ENCODE measurements around the gene NEGR1. TPM values are rescaled to one million over a fixed set of nuclear protein-coding genes. Genes with fewer than 3 reads are reported as not detected.

NEGR1 gene
- total RNA-seq, 4 donors from 2014 or later = 4.1 to 12.4 (median 10.2) TPM

DNA sequence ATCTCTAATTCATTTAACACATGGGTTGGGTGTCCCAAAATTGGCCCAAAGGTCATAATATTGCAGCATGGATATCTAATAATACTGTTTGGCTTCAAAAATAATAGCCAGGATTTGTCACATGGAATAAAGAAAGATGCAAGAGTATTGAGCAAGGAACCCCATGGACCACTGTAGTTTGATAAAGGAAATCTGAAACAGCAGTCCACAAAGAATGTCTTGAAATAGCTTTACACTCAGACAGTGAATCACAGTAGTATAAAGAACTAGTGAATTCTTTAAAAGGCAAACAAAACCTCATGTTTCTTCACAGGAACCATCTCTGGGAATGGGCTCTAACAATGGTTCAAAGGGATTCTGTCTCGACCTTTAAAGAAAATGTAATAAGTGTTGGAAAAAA, 625.4 kb downstream of the NEGR1 start:
- WGBS, 2 donors = 79 to 83% methylated on average over 1 of the region's 1 CpG
- Histone ChIP-seq H3K4me1 (no peaks in the 10 kb centered on the region), H3K27ac (no peak overlapping the region), H3K36me3 (no peaks in the 10 kb centered on the region), H3K4me3 (replicated peaks in 1 of 3) (no peak overlapping the region), H3K9me3 (no peaks in the 10 kb centered on the region), H3K27me3 (no peaks in the 10 kb centered on the region)
- intact Hi-C loops (cut with DNase I) = no loop called here
- no peak for TF ChIP-seq POLR2A (IDR thresholded peaks at IDR 0.05)
- TF ChIP-seq, protein P1, sequence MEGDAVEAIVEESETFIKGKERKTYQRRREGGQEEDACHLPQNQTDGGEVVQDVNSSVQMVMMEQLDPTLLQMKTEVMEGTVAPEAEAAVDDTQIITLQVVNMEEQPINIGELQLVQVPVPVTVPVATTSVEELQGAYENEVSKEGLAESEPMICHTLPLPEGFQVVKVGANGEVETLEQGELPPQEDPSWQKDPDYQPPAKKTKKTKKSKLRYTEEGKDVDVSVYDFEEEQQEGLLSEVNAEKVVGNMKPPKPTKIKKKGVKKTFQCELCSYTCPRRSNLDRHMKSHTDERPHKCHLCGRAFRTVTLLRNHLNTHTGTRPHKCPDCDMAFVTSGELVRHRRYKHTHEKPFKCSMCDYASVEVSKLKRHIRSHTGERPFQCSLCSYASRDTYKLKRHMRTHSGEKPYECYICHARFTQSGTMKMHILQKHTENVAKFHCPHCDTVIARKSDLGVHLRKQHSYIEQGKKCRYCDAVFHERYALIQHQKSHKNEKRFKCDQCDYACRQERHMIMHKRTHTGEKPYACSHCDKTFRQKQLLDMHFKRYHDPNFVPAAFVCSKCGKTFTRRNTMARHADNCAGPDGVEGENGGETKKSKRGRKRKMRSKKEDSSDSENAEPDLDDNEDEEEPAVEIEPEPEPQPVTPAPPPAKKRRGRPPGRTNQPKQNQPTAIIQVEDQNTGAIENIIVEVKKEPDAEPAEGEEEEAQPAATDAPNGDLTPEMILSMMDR (IDR thresholded peaks at IDR 0.05) = no peak
- DNase-seq = no peak

DNA sequence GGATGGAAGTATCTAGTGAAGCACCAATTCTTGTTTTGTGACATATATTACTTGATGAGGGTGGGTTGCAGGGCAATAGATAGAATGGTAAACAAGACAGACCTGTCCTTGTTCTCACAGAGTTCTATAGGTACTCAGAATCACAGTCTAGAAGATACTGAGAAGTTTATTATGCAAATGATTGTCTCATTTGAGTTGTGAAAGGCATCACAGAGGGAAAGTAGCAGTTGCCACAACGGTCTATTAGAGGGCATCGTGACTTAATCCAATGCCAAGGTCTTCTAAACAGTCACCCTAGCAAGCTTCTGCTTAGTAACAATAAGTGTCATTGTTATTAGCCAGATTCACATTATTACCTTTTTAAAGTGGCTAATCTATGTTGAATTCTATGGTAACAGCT, 626.7 kb downstream of the NEGR1 start:
- Histone ChIP-seq H3K9me3 (no peaks in the 10 kb centered on the region), H3K36me3 (no peaks in the 10 kb centered on the region), H3K4me3 (replicated peaks in 1 of 3) (no peak overlapping the region), H3K27ac (no peak overlapping the region), H3K4me1 (no peaks in the 10 kb centered on the region), H3K27me3 (no peaks in the 10 kb centered on the region)
- no peak for DNase-seq
- intact Hi-C loops (cut with DNase I) = no loop called here
- TF ChIP-seq POLR2A (IDR thresholded peaks at IDR 0.05) = no peak
- TF ChIP-seq, protein P1 (IDR thresholded peaks at IDR 0.05) = no peak
- 89 to 93% methylated on average over 2 of the region's 2 CpGs for WGBS, 2 donors

DNA sequence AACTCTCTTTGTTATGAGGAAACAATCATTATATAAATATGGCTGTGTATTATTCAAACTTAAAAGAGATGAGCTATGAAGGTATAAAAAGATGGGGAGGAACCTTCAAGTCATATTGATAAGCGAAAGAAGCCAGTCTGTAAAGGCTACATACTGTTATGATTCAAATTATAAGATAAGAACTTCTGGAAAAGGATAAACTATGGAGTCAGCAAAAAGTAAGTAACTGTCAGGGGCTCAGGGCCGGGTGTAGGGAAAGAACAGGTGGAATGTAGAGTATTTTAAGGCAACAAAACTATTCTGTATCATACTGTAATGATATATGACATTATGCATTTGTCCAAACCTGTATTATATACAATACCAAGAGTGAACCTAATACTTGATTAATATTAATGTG, 628.4 kb downstream of the NEGR1 start:
- Histone ChIP-seq H3K36me3 (no peaks in the 10 kb centered on the region), H3K4me3 (replicated peaks in 1 of 3) (no peak overlapping the region), H3K27me3 (no peaks in the 10 kb centered on the region), H3K4me1 (no peaks in the 10 kb centered on the region), H3K9me3 (no peaks in the 10 kb centered on the region), H3K27ac (no peak overlapping the region)
- no peak for DNase-seq
- TF ChIP-seq POLR2A (IDR thresholded peaks at IDR 0.05) = no peak
- TF ChIP-seq, protein P1 (IDR thresholded peaks at IDR 0.05) = no peak
- WGBS, 2 donors = 85 to 86% methylated on average over 2 of the region's 2 CpGs
- intact Hi-C loops (cut with DNase I) = no loop called here

DNA sequence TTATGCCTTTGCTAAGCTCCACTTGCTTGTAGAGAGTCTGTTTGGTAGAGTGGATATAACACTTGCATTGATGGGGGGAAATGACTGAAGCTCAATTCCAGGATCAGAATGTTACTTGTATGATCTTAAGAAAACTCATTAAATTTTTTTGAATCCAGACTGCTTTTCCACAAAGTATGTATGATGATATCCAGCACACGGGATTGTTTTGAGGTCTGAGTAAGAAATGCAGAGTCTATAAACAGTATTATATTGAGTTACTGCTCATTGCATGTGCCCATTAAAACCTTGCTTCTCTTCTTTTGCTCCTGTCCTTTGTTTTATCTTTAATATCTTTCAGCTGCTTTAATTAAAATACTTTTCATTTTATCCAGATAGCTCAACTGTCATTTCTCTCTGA, 631.1 kb downstream of the NEGR1 start:
- Histone ChIP-seq H3K27me3 (no peaks in the 10 kb centered on the region), H3K27ac (no peak overlapping the region), H3K4me3 (replicated peaks in 1 of 3) (no peak overlapping the region), H3K9me3 (no peaks in the 10 kb centered on the region), H3K4me1 (no peaks in the 10 kb centered on the region), H3K36me3 (no peaks in the 10 kb centered on the region)
- WGBS, 2 donors = 86 to 87% methylated on average over 1 of the region's 1 CpG
- TF ChIP-seq POLR2A (IDR thresholded peaks at IDR 0.05) = no peak
- TF ChIP-seq, protein P1 (IDR thresholded peaks at IDR 0.05) = no peak
- intact Hi-C loops (cut with DNase I) = no loop called here
- no peak for DNase-seq

DNA sequence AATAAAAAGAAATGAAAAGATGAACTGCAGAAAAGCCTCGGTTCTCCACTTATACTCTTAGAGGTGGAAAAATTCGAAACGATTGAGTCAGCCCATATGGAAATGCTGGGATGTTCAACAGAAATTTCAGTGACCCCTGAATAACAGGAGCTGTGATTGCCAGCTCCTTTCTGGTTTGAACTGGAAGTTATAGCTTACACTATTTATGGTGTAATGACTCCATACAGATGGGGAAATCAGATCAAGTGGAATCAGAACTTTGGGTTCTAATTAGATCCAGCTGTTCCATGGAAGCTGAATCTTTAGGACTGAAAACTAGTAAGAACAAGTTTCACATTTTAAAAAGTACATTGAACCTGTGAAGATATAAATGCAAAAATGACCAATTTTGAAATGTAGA, 632.2 kb downstream of the NEGR1 start:
- no peak overlapping the region for H3K4me3 ChIP-seq (replicated peaks in 1 of 3)
- H3K4me1 ChIP-seq = no peaks in the 10 kb centered on the region
- H3K27ac ChIP-seq = no peak overlapping the region
- WGBS, 2 donors = 84 to 85% methylated on average over 3 of the region's 3 CpGs
- intact Hi-C loops (cut with DNase I) = no loop called here
- no peak for DNase-seq
- no peaks in the 10 kb centered on the region for H3K36me3 ChIP-seq
- no peak for TF ChIP-seq POLR2A (IDR thresholded peaks at IDR 0.05)
- TF ChIP-seq, protein P1 (IDR thresholded peaks at IDR 0.05) = no peak
- H3K27me3 ChIP-seq = no peaks in the 10 kb centered on the region
- no peaks in the 10 kb centered on the region for H3K9me3 ChIP-seq

All from thyroid gland (tissue), 4 donors.